OCI-M1 (cell line): ENCODE results near the gene FTH1.
"Not testable (repeated sequence)": the region's sequence is repeated elsewhere in the genome, so short reads cannot be mapped to it uniquely, and the experiment has no call there.

Source experiments
- DNase-seq: peaks from one replicate; lab custom pipeline; 2025; lab: John Stamatoyannopoulos, UW

Gene FTH1

DNA sequence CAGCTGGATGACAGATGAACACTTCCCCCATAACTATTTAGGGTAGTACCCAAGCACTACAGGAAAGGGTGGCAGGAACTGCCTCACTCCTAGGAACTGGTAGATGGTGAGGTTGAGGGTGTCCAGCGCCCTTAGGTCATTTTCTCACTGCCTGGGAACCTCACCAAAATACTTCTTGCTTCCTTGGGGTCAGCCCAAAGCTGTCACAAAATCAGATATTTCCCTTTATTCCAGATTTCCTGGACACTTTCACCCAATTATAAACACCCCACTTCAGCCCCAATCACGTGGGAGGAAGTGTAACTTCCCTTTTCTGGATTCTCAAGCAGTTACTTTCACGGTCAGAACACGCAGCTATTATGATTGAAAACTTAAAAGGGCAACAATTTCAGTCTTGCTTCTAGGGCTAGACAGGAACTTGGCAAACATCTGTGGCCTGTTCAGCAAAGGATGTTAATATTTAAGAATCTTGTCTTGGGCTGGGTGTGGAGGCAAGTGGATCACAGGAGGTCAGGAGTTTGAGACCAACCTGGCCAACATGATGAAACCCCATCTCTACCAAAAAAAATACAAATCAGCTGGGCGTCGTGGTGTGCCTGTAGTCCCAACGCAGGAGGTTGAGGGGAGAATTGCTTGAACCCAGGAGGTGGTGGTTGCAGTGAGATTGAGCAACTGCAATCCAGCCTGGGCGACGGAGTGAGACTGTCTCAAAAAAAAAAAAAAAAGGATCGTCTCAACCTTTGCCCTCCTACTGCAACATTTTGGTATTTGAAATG is 4.0 kb downstream of the FTH1 start:
- DNase-seq, result peak; percentile 89

- no peak for DNase-seq
Observed at GRCh38 chr11:61963016-61963281, 4.5 kb downstream of the FTH1 start.

DNA sequence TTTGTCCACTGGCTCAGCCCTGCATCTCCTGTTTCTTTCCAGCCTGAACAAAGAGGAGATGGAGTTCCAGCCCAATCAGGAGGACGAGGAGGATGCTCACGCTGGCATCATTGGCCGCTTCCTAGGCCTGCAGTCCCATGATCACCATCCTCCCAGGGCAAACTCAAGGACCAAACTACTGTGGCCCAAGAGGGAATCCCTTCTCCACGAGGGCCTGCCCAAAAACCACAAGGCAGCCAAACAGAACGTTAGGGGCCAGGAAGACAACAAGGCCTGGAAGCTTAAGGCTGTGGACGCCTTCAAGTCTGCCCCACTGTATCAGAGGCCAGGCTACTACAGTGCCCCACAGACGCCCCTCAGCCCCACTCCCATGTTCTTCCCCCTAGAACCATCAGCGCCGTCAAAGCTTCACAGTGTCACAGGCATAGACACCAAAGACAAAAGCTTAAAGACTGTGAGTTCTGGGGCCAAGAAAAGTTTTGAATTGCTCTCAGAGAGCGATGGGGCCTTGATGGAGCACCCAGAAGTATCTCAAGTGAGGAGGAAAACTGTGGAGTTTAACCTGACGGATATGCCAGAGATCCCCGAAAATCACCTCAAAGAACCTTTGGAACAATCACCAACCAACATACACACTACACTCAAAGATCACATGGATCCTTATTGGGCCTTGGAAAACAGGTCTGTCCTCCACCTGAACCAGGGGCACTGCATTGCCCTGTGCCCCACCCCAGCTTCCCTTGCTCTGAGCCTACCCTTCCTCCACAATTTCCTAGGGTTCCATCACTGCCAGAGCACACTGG is 5.0 kb downstream of the FTH1 start:
- no peak for DNase-seq

DNA sequence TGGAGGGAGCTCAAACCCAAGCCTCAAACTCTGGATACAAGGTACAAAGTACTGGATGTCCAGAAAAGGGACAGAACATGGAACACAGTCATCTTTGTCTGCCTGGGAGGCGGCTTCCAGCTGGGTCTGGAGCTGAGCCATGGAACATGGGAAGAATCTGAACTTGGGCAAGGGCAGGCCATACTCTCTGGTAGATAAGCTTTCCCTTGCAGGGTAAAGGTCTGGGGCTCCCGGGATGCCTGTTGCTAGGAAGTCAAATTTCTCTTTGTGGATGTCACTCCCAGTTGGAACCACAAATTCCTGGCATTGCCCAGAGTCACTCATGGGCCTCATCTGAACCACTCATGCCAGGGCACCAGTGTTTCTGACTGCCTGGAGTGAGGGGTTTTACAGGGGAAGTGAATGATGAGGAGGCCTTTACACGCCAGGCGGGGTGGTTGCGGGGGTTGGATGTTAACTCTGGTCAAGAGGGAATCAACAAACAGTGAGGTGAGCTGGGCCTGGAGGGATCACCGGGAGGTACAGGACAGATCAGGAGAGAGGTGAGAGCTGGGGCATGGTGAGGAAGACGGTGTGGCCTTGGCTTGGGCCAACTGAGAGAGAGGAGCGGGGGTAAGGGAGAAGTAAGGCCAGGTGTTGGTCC is 5.7 kb downstream of the FTH1 start:
- DNase-seq, result no peak

- no peak for DNase-seq
Observed at GRCh38 chr11:61960532-61960931, 6.9 kb downstream of the FTH1 start.

- DNase-seq, result no peak
Observed at GRCh38 chr11:61959678-61960077, 7.8 kb downstream of the FTH1 start.

- DNase-seq, result peak; percentile 25
Observed at GRCh38 chr11:61959114-61959513, 8.3 kb downstream of the FTH1 start.

DNA sequence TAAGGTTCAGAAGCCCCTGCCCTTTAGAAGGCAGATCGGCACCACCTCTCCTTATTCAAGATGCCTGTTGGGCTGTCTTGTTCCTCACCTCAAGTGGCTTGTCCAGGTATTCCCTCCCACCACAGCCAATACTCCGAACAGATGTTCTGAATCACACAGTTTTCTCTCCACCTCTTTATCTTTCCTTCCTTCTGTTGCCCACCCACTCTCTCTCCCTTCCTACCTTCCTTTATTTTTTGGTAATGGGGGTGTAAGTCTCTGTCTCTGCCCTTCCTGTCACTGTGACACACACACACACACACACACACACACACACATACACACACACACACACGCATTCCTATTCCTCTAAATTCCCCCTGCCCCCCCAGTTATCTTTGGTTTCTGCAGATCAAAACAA is 8.8 kb downstream of the FTH1 start:
- DNase-seq, result no peak

DNA sequence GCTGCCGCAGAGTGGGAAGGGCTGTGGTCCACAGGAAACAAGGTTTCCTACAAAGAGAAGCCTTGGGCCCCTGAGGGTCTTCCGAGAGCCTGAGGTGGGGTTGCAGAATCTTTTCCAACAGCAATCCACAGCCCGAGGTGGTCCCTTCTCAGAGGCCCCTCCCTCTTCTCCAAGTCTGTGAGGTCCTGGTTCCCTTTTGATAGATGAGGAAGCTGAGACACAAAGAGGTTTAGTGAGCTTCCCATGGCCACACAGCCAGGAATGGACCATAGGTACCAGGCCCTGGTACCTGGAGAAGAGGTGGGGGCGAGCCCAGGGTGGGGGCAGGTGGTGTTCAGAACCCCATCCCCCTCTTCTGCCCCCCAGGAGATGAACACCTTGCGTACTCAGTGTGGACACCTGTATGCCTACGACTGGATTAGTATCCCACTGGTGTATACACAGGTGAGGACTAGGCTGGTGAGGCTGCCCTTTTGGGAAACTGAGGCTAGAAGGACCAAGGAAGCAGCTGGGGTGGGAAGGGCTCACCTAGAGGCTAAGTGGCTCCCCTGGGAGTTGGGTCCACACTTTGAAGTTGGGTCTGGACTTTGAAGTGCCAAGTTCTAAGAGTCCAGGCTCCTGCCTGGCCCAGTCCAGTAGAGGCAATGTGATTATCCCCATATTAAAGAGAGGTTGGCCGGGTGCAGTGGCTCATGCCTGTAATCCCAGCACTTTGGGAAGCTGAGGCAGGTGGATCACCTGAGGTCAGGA is 10.2 kb downstream of the FTH1 start:
- DNase-seq, result no peak

DNA sequence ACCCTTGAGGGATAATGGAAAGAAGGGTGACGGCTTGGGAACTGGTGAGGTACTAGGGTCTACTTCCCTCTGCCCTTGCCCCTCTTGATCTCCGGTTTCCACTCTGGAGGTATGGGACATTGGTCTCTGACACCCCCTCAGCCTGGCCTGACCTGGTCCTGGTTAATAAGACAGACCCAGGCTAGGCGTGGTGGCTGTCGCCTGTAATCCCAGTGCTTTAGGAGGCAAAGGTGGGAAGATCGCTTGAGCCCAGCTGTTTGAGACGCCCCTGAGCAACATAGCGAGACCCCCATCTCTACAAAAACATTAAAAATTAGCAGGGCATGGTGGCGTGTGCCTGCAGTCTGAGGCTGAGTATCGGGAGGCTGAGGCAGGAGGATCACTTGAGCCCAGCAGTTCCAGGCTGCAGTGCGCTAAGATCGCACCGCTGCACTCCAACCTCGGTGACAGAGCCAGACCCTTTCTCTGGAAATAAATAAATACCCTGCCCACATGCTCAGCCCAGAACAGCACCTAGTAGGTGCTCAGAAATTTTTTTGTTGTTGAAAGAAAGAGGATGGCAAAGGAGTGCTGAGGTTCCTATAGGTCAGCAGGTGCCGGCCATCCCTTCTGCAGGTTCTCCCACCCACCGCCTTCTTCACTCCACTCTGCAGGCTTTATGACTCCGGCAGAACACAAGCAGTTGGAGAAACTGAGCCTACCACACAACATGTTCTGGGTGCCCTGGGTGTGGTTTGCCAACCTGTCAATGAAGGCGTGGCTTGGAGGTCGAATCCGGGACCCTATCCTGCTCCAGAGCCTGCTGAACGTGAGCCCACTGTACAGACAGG is 11.0 kb downstream of the FTH1 start:
- DNase-seq, result no peak

DNA sequence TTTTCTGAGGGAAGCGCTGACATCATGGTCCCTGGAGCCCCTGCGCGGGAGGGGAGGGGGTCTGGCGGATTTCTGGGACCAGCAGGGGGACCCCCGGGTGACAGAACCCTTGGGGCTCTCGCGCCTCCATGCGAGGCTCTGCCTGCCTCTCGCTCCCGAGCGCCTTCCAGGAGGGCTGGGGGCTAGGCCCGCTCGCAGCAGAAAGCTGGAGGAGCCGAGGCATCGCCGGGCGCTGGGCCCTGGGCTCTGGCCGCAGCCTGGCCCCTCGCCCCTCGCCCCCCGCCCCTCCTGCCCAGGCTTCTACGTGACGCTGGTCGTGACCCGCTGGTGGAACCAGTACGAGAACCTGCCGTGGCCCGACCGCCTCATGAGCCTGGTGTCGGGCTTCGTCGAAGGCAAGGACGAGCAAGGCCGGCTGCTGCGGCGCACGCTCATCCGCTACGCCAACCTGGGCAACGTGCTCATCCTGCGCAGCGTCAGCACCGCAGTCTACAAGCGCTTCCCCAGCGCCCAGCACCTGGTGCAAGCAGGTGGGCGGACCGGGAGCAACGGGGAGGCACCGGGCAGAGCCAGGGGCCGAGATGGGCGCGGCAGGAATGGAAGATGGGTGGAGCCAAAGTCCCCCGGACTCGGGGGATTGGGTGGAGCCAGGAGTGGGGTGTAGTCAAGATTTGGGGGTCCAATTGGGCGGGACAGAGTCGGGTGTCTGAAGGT is 11.9 kb downstream of the FTH1 start:
- no peak for DNase-seq

GRCh38 chr11:61954851-61955421 is 12.5 kb downstream of the FTH1 start:
- DNase-seq, result peak; percentile 70

GRCh38 chr11:61954106-61954850 is 13.2 kb downstream of the FTH1 start:
- DNase-seq, result peak; percentile 67

DNA sequence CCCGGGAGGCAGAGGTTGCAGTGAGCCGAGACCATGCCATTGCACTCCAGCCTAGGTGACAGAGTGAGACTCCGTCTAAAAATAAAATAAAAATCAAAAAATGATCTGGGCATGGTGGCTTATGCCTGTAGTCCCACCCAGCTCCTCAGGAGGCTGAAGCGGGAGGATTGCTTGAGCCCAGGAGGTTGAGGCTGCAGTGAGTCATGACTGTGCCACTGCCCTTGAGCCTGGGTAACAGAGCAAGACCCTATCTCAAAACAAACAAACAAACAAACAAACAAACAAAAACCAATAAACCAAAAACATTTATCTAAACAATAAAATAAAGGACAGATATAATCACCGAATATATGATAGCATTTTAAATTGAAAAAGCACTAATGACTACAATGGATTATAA is 13.8 kb downstream of the FTH1 start:
- not testable (repeated sequence) for DNase-seq

- no peak for DNase-seq
Observed at GRCh38 chr11:61952882-61953281, 14.6 kb downstream of the FTH1 start.

- DNase-seq, result no peak
Observed at GRCh38 chr11:61951484-61952135, 15.8 kb downstream of the FTH1 start.

GRCh38 chr11:61950035-61950547 is 17.3 kb downstream of the FTH1 start, which contains the start of gene BEST1:
TSS of gene BEST1 (plus strand) at chr11:61950351. CDS start at chr11:61951807, 1,456 bp downstream.
- no peak for DNase-seq

DNA sequence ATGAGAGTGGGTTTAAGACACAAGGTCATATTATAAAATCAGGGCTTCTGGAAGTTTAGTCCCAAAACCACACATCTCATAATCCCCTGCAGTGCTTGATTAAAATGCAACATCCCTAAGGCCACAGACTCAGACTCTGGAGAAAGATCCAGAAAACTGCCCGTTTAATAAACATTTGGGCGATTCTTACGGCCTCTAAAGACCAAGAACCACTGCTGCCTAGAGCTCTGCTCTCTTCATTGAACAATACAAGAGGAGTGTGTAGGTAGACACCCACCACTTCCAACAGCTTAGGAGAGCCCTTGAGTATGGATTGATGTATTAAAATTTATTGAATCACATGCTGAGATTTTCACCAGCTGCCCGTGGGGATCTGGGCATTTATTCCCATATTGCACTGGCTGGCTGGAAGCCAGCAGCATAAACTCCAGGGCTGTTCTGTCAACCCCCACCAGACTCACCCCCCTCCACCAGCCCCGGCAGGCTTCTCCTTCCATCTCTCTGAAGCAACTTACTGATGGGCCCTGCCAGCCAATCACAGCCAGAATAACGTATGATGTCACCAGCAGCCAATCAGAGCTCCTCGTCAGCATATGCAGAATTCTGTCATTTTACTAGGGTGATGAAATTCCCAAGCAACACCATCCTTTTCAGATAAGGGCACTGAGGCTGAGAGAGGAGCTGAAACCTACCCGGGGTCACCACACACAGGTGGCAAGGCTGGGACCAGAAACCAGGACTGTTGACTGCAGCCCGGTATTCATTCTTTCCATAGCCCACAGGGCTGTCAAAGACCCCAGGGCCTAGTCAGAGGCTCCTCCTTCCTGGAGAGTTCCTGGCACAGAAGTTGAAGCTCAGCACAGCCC is 18.0 kb downstream of the FTH1 start:
- peak; percentile 98 for DNase-seq
